IMR-90 (cell line): Measurements from ENCODE around the gene ADAMTSL2.

Experiments used
- CEBPB ChIP-seq: IDR thresholded peaks from 2 replicates; pipeline ENCODE4 v1.6.1; 2012; ENCODE audit warnings: low read depth, low read length, improper control_type of control experiment
- ELK1 ChIP-seq: fragments of 150-350 bp; IDR thresholded peaks from 2 replicates; pipeline ENCODE4 v1.6.1; 2016; ENCODE audit warnings: low read depth, mild to moderate bottlenecking, low read length, moderate library complexity, borderline replicate concordance
- FOS ChIP-seq: fragments of 150-350 bp; IDR thresholded peaks from 2 replicates; pipeline ENCODE4 v1.6.1; 2016; ENCODE audit warnings: low read depth, low read length
- POLR2A ChIP-seq: IDR thresholded peaks from 2 replicates; pipeline ENCODE4 v1.6.1; 2012; ENCODE audit warnings: mild to moderate bottlenecking, low read depth, low read length
- RAD21 ChIP-seq: IDR thresholded peaks from 2 replicates; pipeline ENCODE4 v1.6.1; 2012; ENCODE audit warnings: low read length, improper control_type of control experiment
- RCOR1 ChIP-seq: IDR thresholded peaks from 2 replicates; pipeline ENCODE4 v1.6.1; 2012; ENCODE audit warnings: mild to moderate bottlenecking, low read length, improper control_type of control experiment; ENCODE audit not compliant: insufficient replicate concordance
- RFX5 ChIP-seq: IDR thresholded peaks from 2 replicates; pipeline ENCODE4 v1.8.0; 2012; ENCODE audit warnings: low read depth, mild to moderate bottlenecking, low read length, moderate library complexity
- SMC3 ChIP-seq: fragments of 150-350 bp; IDR thresholded peaks from 2 replicates; pipeline ENCODE4 v1.6.1; 2016; ENCODE audit warnings: low read depth, mild to moderate bottlenecking, antibody characterized with exemption, low read length, moderate library complexity
- TF ChIP-seq, protein P1 (sequence below): conservative IDR thresholded peaks from 2 replicates; pipeline ENCODE4 v1.5.1; 2012; ENCODE audit warnings: mild to moderate bottlenecking, low read depth, low read length, improper control_type of control experiment
- TF ChIP-seq, protein P2 (sequence below): fragments of 150-350 bp; IDR thresholded peaks from 2 replicates; pipeline ENCODE4 v1.6.1; 2017; ENCODE audit warnings: mild to moderate bottlenecking, antibody characterized with exemption, low read length, low read depth

DNA sequence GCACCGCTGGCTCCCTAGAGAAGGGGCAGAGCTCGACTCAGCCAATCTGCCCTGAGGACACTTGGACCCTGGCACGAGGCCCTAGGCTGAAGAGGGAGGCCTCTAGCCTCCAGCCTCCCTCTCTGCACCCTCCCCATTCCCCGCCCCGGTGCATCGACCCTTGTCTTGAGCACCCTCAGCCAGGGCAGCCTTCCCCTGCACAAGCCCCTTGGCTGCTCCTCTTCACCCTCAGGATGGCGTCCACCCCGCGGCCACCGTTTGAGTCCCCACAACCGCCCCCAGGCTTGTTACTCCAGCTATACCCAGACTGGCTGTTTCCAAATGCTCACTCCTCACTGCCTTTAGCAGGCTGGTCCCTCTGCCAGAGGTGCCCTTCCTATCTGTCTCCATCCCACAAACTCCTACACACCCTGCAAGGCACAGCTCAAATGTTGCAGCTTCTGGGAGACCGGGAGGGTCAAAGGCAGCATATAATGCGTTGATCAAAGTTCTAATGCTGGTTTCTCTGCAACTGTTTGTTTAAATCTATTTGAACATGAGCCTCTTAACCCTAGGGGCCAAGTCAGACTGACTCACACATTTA, 81.2 kb downstream of the ADAMTSL2 start:
- TF ChIP-seq SMC3, result no peak
- TF ChIP-seq, protein P1, sequence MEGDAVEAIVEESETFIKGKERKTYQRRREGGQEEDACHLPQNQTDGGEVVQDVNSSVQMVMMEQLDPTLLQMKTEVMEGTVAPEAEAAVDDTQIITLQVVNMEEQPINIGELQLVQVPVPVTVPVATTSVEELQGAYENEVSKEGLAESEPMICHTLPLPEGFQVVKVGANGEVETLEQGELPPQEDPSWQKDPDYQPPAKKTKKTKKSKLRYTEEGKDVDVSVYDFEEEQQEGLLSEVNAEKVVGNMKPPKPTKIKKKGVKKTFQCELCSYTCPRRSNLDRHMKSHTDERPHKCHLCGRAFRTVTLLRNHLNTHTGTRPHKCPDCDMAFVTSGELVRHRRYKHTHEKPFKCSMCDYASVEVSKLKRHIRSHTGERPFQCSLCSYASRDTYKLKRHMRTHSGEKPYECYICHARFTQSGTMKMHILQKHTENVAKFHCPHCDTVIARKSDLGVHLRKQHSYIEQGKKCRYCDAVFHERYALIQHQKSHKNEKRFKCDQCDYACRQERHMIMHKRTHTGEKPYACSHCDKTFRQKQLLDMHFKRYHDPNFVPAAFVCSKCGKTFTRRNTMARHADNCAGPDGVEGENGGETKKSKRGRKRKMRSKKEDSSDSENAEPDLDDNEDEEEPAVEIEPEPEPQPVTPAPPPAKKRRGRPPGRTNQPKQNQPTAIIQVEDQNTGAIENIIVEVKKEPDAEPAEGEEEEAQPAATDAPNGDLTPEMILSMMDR, result no peak
- no peak for TF ChIP-seq POLR2A
- TF ChIP-seq, protein P2, sequence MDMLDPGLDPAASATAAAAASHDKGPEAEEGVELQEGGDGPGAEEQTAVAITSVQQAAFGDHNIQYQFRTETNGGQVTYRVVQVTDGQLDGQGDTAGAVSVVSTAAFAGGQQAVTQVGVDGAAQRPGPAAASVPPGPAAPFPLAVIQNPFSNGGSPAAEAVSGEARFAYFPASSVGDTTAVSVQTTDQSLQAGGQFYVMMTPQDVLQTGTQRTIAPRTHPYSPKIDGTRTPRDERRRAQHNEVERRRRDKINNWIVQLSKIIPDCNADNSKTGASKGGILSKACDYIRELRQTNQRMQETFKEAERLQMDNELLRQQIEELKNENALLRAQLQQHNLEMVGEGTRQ, result no peak
- no peak for TF ChIP-seq FOS
- no peak for TF ChIP-seq CEBPB
- no peak for TF ChIP-seq RCOR1
- TF ChIP-seq RAD21, result no peak
- no peak for TF ChIP-seq RFX5
- TF ChIP-seq ELK1, result no peak
